H1 (cell line): ENCODE data around the gene PRICKLE3. TPM values are rescaled to one million over a fixed set of nuclear protein-coding genes. Genes with fewer than 3 reads are reported as not detected.

ENCODE experiments used
- CTCF ChIA-PET: fragments of 300-600 bp; sonication (Branson Sonifier 250); formaldehyde crosslinking; loops from one replicate; lab custom pipeline; 2021; ENCODE audit not compliant: partially characterized antibody; lab: Charles Lee
- POLR2A ChIA-PET: fragments of 300-600 bp; sonication (Branson Sonifier 250); formaldehyde crosslinking; loops from one replicate; lab custom pipeline; 2021; ENCODE audit warnings: inconsistent platforms; ENCODE audit not compliant: partially characterized antibody; lab: Charles Lee
- DNase-seq, 2 experiments: peaks; one replicate each; pipeline versions ENCODE4 v3.0.0 to v3.0.0-alpha.2; 2010 to 2022; ENCODE audit warnings: low spot score in 2 of 2, low read depth in 1 of 2, mixed read lengths in 1 of 2
- FAIRE-seq: peaks from 2 replicates; lab custom pipeline; 2011; peaks lifted over from hg19 to GRCh38; lab: Jason Lieb, UNC
- H2AFZ ChIP-seq: 2 replicates; pipeline ENCODE4 v1.8.1; 2012; ENCODE audit warnings: low read length, inconsistent platforms
- H2AK5ac ChIP-seq: 2 replicates; pipeline ENCODE4 v1.6.1; 2013; ENCODE audit warnings: low read depth, low read length
- H2BK120ac ChIP-seq: replicated peaks from 2 replicates; pipeline ENCODE3; 2013; ENCODE audit warnings: low read depth, low read length, inconsistent platforms
- H2BK12ac ChIP-seq: 2 replicates; pipeline ENCODE4 v1.6.1; 2013; ENCODE audit warnings: low read depth, low read length
- H2BK15ac ChIP-seq: 2 replicates; pipeline ENCODE4 v1.6.1; 2013; ENCODE audit warnings: low read length
- H2BK20ac ChIP-seq: 2 replicates; pipeline ENCODE4 v1.6.1; 2013; ENCODE audit warnings: low read length
- H2BK5ac ChIP-seq: 2 replicates; pipeline ENCODE4 v1.6.1; 2013; ENCODE audit warnings: low read depth, low read length
- H3K14ac ChIP-seq: 2 replicates; pipeline ENCODE4 v1.6.1; 2013; ENCODE audit warnings: inconsistent platforms; ENCODE audit not compliant: insufficient read length
- H3K18ac ChIP-seq: 2 replicates; pipeline ENCODE4 v1.6.1; 2013; ENCODE audit warnings: low read length; ENCODE audit errors: extremely low read depth
- H3K23ac ChIP-seq: 2 replicates; pipeline ENCODE4 v1.6.1; 2013; ENCODE audit warnings: inconsistent platforms; ENCODE audit not compliant: insufficient read length
- H3K23me2 ChIP-seq: 2 replicates; pipeline ENCODE4 v1.6.1; 2013; ENCODE audit warnings: low read depth, low read length
- H3K27ac ChIP-seq: 2 replicates; pipeline ENCODE4 v1.6.1; 2011; ENCODE audit warnings: low read depth, low read length, inconsistent platforms
- H3K27me3 ChIP-seq, 4 experiments: replicated peaks in 1 of 4; 1 replicate in 1 of 4; 2 replicates in 3 of 4; pipeline versions ENCODE4 v1.6.1 to v1.8.1; 2011 to 2013; ENCODE audit warnings: low read length in 3 of 4, mild to moderate bottlenecking in 3 of 4, inconsistent platforms in 2 of 4, mixed read lengths in 2 of 4, moderate library complexity in 1 of 4; ENCODE audit not compliant: control insufficient read depth in 3 of 4, insufficient read depth in 3 of 4; ENCODE audit errors: extremely low read depth in 1 of 4
- H3K36me3 ChIP-seq, 4 experiments: 2 replicates each; pipeline versions ENCODE4 v1.6.1 to v1.8.1; 2011 to 2013; ENCODE audit warnings: mild to moderate bottlenecking in 4 of 4, low read length in 3 of 4, moderate library complexity in 2 of 4, control low read depth in 1 of 4, inconsistent platforms in 1 of 4; ENCODE audit not compliant: insufficient read depth in 4 of 4, control insufficient read depth in 2 of 4
- H3K4ac ChIP-seq: replicated peaks from 2 replicates; pipeline ENCODE3; 2013; ENCODE audit warnings: low read length, low read depth, mixed read lengths, inconsistent platforms; ENCODE audit not compliant: insufficient read length
- H3K4me1 ChIP-seq, 4 experiments: replicated peaks in 1 of 4; 1 replicate in 1 of 4; 2 replicates in 3 of 4; pipeline versions ENCODE4 v1.6.1 to v1.8.1; 2011 to 2013; ENCODE audit warnings: low read length in 3 of 4, inconsistent platforms in 2 of 4, mixed read lengths in 1 of 4; ENCODE audit not compliant: insufficient read depth in 4 of 4, control insufficient read depth in 3 of 4
- H3K4me2 ChIP-seq, 2 experiments: 2 replicates each; pipeline versions ENCODE4 v1.6.1 to v1.8.1; 2011 to 2013; ENCODE audit warnings: low read depth in 2 of 2, low read length in 2 of 2, control low read depth in 1 of 2, inconsistent platforms in 1 of 2, mild to moderate bottlenecking in 1 of 2; ENCODE audit not compliant: insufficient read depth in 1 of 2
- H3K4me3 ChIP-seq, 4 experiments: fragments of 200-600, 300-600 bp in 1 of 4; sonication (generic), shearing (Covaris generic), sonication (Bioruptor Twin) in 1 of 4; 2 replicates each; pipeline versions ENCODE4 v1.5.1 to v1.8.1; 2011 to 2016; ENCODE audit warnings: low read length in 4 of 4, low read depth in 3 of 4, control low read depth in 2 of 4, inconsistent platforms in 2 of 4, mild to moderate bottlenecking in 2 of 4, mixed read lengths in 1 of 4, moderate library complexity in 1 of 4; ENCODE audit not compliant: insufficient read depth in 2 of 4; ENCODE audit errors: extremely low read depth in 1 of 4
- H3K56ac ChIP-seq: replicated peaks from 2 replicates; pipeline ENCODE3; 2013; ENCODE audit warnings: low read depth, mild to moderate bottlenecking, mixed read lengths, low read length, inconsistent platforms; ENCODE audit not compliant: insufficient read length
- H3K79me1 ChIP-seq: 2 replicates; pipeline ENCODE4 v1.6.1; 2013; ENCODE audit warnings: low read depth, low read length, control low read depth
- H3K79me2 ChIP-seq, 2 experiments: 2 replicates each; pipeline versions ENCODE4 v1.6.1 to v1.8.1; 2012 to 2013; ENCODE audit warnings: low read length in 2 of 2, mild to moderate bottlenecking in 2 of 2, inconsistent platforms in 1 of 2; ENCODE audit not compliant: insufficient read depth in 2 of 2, control insufficient read depth in 1 of 2
- H3K9ac ChIP-seq, 4 experiments: replicated peaks in 1 of 4; 1 replicate in 1 of 4; 2 replicates in 3 of 4; pipeline versions ENCODE4 v1.6.1 to v1.8.1; 2011 to 2013; ENCODE audit warnings: low read depth in 3 of 4, low read length in 3 of 4, control low read depth in 2 of 4, mild to moderate bottlenecking in 2 of 4, moderate library complexity in 2 of 4, inconsistent platforms in 1 of 4; ENCODE audit errors: extremely low read depth in 1 of 4
- H3K9me3 ChIP-seq, 2 experiments: 2 replicates each; pipeline versions ENCODE4 v1.6.1 to v1.8.1; 2012 to 2013; ENCODE audit warnings: mild to moderate bottlenecking in 2 of 2, moderate library complexity in 2 of 2, control low read depth in 1 of 2, inconsistent platforms in 1 of 2, low read depth in 1 of 2, low read length in 1 of 2, mixed read lengths in 1 of 2; ENCODE audit not compliant: insufficient read depth in 2 of 2
- H4K20me1 ChIP-seq, 2 experiments: replicated peaks in 1 of 2; 2 replicates each; pipeline versions ENCODE3 to v1.8.1; 2011 to 2013; ENCODE audit warnings: inconsistent platforms in 2 of 2, low read length in 2 of 2, mild to moderate bottlenecking in 1 of 2; ENCODE audit not compliant: insufficient read depth in 2 of 2, control insufficient read depth in 1 of 2
- H4K5ac ChIP-seq: 2 replicates; pipeline ENCODE4 v1.6.1; 2013; ENCODE audit warnings: low read length, low read depth, mixed read lengths, inconsistent platforms; ENCODE audit not compliant: insufficient read length
- H4K8ac ChIP-seq: 2 replicates; pipeline ENCODE4 v1.8.0; 2013; ENCODE audit warnings: mild to moderate bottlenecking, moderate library complexity, low read length, inconsistent platforms; ENCODE audit not compliant: insufficient read depth; ENCODE audit errors: extremely low read depth
- H4K91ac ChIP-seq: replicated peaks from 2 replicates; pipeline ENCODE3; 2013; ENCODE audit warnings: low read length, mixed read lengths, inconsistent platforms; ENCODE audit not compliant: insufficient read length
- WGBS, 2 experiments: shearing (Covaris generic) in 1 of 2; methylation state at CpG; one replicate each; pipeline versions ENCODE4 v1.1.6 to v1.1.7; 2013 to 2015; ENCODE audit warnings: low lambda C conversion rate in 2 of 2, mixed read lengths in 2 of 2, inconsistent platforms in 1 of 2, low coverage in 1 of 2, missing lambda C conversion rate in 1 of 2; ENCODE audit not compliant: insufficient replicate concordance in 2 of 2, insufficient coverage in 1 of 2, insufficient read length in 1 of 2; ENCODE audit errors: extremely low coverage in 1 of 2, missing lambda C conversion rate in 1 of 2; 5-methylcytosine and 5-hydroxymethylcytosine counted together
- polyA plus RNA-seq, 7 experiments: library from polyadenylated mRNA; depleted of rRNA in 3 of 7; stranded (reverse) in 5 of 7; unstranded in 2 of 7; fragments of >200 nt in 5 of 7; fragments of 200-250 nt in 2 of 7; gene quantifications; 1 replicate in 5 of 7; 2 replicates in 1 of 7; 4 replicates in 1 of 7; pipeline versions ENCODE4 v1.2.1 to v1.2.3, GENCODE V29; 2011 to 2013; ENCODE audit warnings: missing spikeins in 2 of 7, mixed read lengths in 2 of 7
- total RNA-seq: library from RNA; stranded (reverse); fragmentation: NEBNext Ultra II Directional; extraction: Animal tissue kit (Norgen Biotek cat#: 25700); gene quantifications from 2 replicates; pipeline ENCODE4 v1.2.1, GENCODE V29; 2021

The PRICKLE3 gene
- total and polyA plus RNA-seq, 2 of the 8 experiments (the other 6 are each of a cell fraction or from before 2014, with no cell fraction given), result 9.1 to 10.6 TPM

DNA sequence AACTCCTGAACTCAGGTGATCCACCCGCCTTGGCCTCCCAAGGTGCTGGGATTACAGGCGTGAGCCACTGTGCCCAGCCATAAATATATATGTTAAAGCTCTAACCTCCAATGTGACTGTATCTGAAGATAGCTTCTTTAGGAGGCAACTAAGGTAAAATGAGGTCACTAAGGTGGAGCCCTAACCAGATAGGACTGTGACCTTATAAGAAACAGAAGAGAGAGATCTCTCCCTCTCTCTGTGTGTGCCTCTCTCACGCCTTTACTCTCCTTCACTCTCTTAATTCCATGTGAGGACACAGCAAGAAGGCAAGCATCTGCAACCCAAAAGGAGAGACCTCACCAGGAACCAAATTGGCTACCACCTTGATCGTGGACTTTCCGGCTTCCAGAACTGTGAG is 24.5 kb downstream of the PRICKLE3 start:
- H2BK5ac ChIP-seq, result no peak overlapping the region
- FAIRE-seq (no peak), DNase-seq (no peak)
- no peak overlapping the region for H3K4ac ChIP-seq
- no peak overlapping the region for H2BK12ac ChIP-seq
- H3K9ac ChIP-seq, result no peak overlapping the region
- ChIA-PET CTCF (interaction anchor here (0.6 to 1.6 kb wide), 2 partner anchors 19 to 29 kb away, joined by 3 to 5 read pairs; no protein-coding TSS in a partner anchor), POLR2A (no interaction called here)
- H4K20me1 ChIP-seq, result no peaks in the 10 kb centered on the region
- no peak overlapping the region for H2AFZ ChIP-seq
- peaks cover 0 to 4% (median under 1%) of the 10 kb centered on the region in 4 experiments; a peak in 2 of 7 replicates for H3K4me1 ChIP-seq
- H3K79me2 ChIP-seq, result no peaks in the 10 kb centered on the region
- H3K4me3 ChIP-seq, result no peak overlapping the region
- H3K56ac ChIP-seq, result no peak overlapping the region
- no peaks in the 10 kb centered on the region for H3K79me1 ChIP-seq
- no peak overlapping the region for H2BK15ac ChIP-seq
- no peak overlapping the region for H3K4me2 ChIP-seq
- H2BK20ac ChIP-seq, result no peak overlapping the region
- no peak overlapping the region for H2AK5ac ChIP-seq
- H3K23ac ChIP-seq, result no peak overlapping the region
- no peak overlapping the region for H4K91ac ChIP-seq
- 80% methylated on average over 3 of the region's 5 CpGs; no CpG with 5 or more reads in 1 of the 2 experiments for WGBS, 2 experiments
- H2BK120ac ChIP-seq, result no peak overlapping the region
- no peaks in the 10 kb centered on the region for H3K9me3 ChIP-seq
- H3K27ac ChIP-seq, result no peak overlapping the region
- no peak overlapping the region for H4K8ac ChIP-seq
- no peak overlapping the region for H3K14ac ChIP-seq
- H3K36me3 ChIP-seq, result no peaks in the 10 kb centered on the region
- H4K5ac ChIP-seq, result no peak overlapping the region
- peaks cover 4% of the 10 kb centered on the region; the same call in 1 of the 2 replicates for H3K23me2 ChIP-seq
- no peak overlapping the region for H3K18ac ChIP-seq
- peaks cover 1 to 11% (median 8%) of the 10 kb centered on the region in 4 experiments; a peak in 6 of 7 replicates for H3K27me3 ChIP-seq
